ENCODE measurements around the gene PTPN22.

GRCh38 chr1:113903501-113904292 lies 32.2 kb upstream of the PTPN22 start:
- no peak for TF ChIP-seq CTCF (IDR thresholded peaks at IDR 0.05)
- no peak for TF ChIP-seq POLR2A (IDR thresholded peaks at IDR 0.05)
- TF ChIP-seq POLR2AphosphoS5 (IDR thresholded peaks at IDR 0.05) = no peak
